Right ventricle myocardium superior (tissue), 1 donor: Measurements from ENCODE around the gene ADH4. TPM values are rescaled to one million over a fixed set of nuclear protein-coding genes. Genes with fewer than 3 reads are reported as not detected.
"Not testable (repeated sequence)": the region's sequence is repeated elsewhere in the genome, so short reads cannot be mapped to it uniquely, and the experiment has no call there.

Experiments
- ATAC-seq: fragments of 200-7000 bp; cut with Tn5 transposase; one replicate; pipeline ENCODE4 v1.9.1; 2020; ENCODE audit warnings: mild to moderate bottlenecking; ENCODE audit not compliant: poor library complexity
- DNase-seq: peaks from one replicate; pipeline ENCODE4 v3.0.0-alpha.2; 2020
- intact Hi-C: fragments of 100-400 bp; cut with DNase I; formaldehyde crosslinking; loops from one replicate; pipeline ENCODE4 v1.11.2; 2022
- long read RNA-seq: library from polyadenylated mRNA; unstranded; transcript quantifications from one replicate; pipeline ENCODE4 v2.0.0, GENCODE V29; 2021
- total RNA-seq: library from RNA; stranded (reverse); fragmentation: NEBNext Ultra II Directional; extraction: Animal tissue kit (Norgen Biotek cat#: 25700); gene quantifications from one replicate; pipeline ENCODE4 v1.2.1, GENCODE V29; 2021
- donor health status: DM: no; HTN: yes; CAD: no; lungs with severe emphysema.

ADH4 gene
- not detected for total RNA-seq
- long read RNA-seq, result 0 reads

GRCh38 chr4:99144070-99144469 lies at the start of gene ADH4:
Gene ADH4 (minus strand): TSS chr4:99144297. CDS start chr4:99144222, 75 bp downstream.
- ATAC-seq, result no peak
- intact Hi-C loops, result no loop called here
- no peak for DNase-seq

- ATAC-seq, result no peak
- intact Hi-C loops, result no loop called here
- DNase-seq, result no peak
These were observed 46.2 kb upstream of the ADH4 start for GRCh38 chr4:99190336-99190735.

- intact Hi-C loops, ATAC-seq, DNase-seq: not testable (repeated sequence)
These were observed 45.8 kb upstream of the ADH4 start for GRCh38 chr4:99189900-99190299.

- no peak for ATAC-seq
- intact Hi-C loops, result no loop called here
- no peak for DNase-seq
These were observed 41.9 kb upstream of the ADH4 start for GRCh38 chr4:99186029-99186428.

GRCh38 chr4:99185581-99185980 lies 41.5 kb upstream of the ADH4 start:
- intact Hi-C loops, result no loop called here
- DNase-seq (no peak), ATAC-seq (no peak)

GRCh38 chr4:99180382-99181070 lies 36.4 kb upstream of the ADH4 start:
- intact Hi-C loops, result no loop called here

GRCh38 chr4:99179626-99180025 lies 35.5 kb upstream of the ADH4 start:
- no peak for ATAC-seq
- DNase-seq, result no peak
- intact Hi-C loops, result no loop called here

More at GRCh38 chr4:99180382-99181070, 36.4 kb upstream of the ADH4 start:
- no peak for DNase-seq
- peak; percentile 57 for ATAC-seq

- intact Hi-C loops, result no loop called here
- ATAC-seq (no peak), DNase-seq (no peak)
These were observed 35.1 kb upstream of the ADH4 start for GRCh38 chr4:99179178-99179577.

- intact Hi-C loops, result no loop called here
These were observed 22.4 kb upstream of the ADH4 start for GRCh38 chr4:99166544-99166943.

GRCh38 chr4:99165978-99166377 lies 21.9 kb upstream of the ADH4 start:
- ATAC-seq (no peak), DNase-seq (no peak)
- intact Hi-C loops, result no loop called here

More at GRCh38 chr4:99166544-99166943, 22.4 kb upstream of the ADH4 start:
- DNase-seq, result no peak
- ATAC-seq, result no peak

- intact Hi-C loops, result no loop called here
- ATAC-seq (no peak), DNase-seq (no peak)
These were observed 17.4 kb upstream of the ADH4 start for GRCh38 chr4:99161373-99162099.

- ATAC-seq (no peak), DNase-seq (no peak)
- intact Hi-C loops, result no loop called here
These were observed 15.6 kb upstream of the ADH4 start for GRCh38 chr4:99159699-99160098.

GRCh38 chr4:99157478-99157935 lies 13.4 kb upstream of the ADH4 start:
- DNase-seq, result no peak
- ATAC-seq, result no peak
- intact Hi-C loops, result no loop called here

GRCh38 chr4:99156992-99157391 lies 12.9 kb upstream of the ADH4 start:
- intact Hi-C loops, result no loop called here
- DNase-seq (no peak), ATAC-seq (no peak)

GRCh38 chr4:99154658-99155342 lies 10.7 kb upstream of the ADH4 start:
- intact Hi-C loops, result no loop called here
- no peak for DNase-seq
- no peak for ATAC-seq

GRCh38 chr4:99151995-99152394 lies 7.9 kb upstream of the ADH4 start:
- intact Hi-C loops, result no loop called here
- no peak for ATAC-seq
- DNase-seq, result no peak

GRCh38 chr4:99151452-99151851 lies 7.4 kb upstream of the ADH4 start:
- ATAC-seq, result no peak
- no peak for DNase-seq
- intact Hi-C loops, result no loop called here

- ATAC-seq, result no peak
- intact Hi-C loops, result no loop called here
- no peak for DNase-seq
These were observed 5.4 kb upstream of the ADH4 start for GRCh38 chr4:99149426-99150019.

- DNase-seq, result no peak
- intact Hi-C loops, result no loop called here
- ATAC-seq, result no peak
These were observed 4.5 kb upstream of the ADH4 start for GRCh38 chr4:99148550-99148949.
